Liver (tissue), 9 donors: ENCODE results near the gene PPIC. TPM values are rescaled to one million over a fixed set of nuclear protein-coding genes. Genes with fewer than 3 reads are reported as not detected.
A peak's percentile ranks its signal among the peaks of the same experiment; 100 is the strongest.

Experiments used
- DNase-seq: peaks from one replicate; pipeline ENCODE4 v3.0.0-alpha.2; 2017; ENCODE audit warnings: low spot score
- H3K27ac ChIP-seq, 2 donors: one replicate each; pipeline ENCODE4 v1.7.0; 2013; ENCODE audit warnings: inconsistent platforms in 2 of 2, low read length in 2 of 2, control low read depth in 1 of 2, low read depth in 1 of 2, mild to moderate bottlenecking in 1 of 2
- H3K27me3 ChIP-seq, 4 donors: one replicate each; pipeline versions ENCODE4 v1.6.1 to v1.7.0; 2013; ENCODE audit warnings: low read length in 3 of 4, inconsistent platforms in 1 of 4, mild to moderate bottlenecking in 1 of 4, moderate library complexity in 1 of 4; ENCODE audit not compliant: control insufficient read depth in 4 of 4, insufficient read depth in 4 of 4
- H3K36me3 ChIP-seq, 4 donors: one replicate each; pipeline versions ENCODE4 v1.6.1 to v1.7.0; 2013; ENCODE audit warnings: low read length in 3 of 4, mild to moderate bottlenecking in 3 of 4, low read depth in 1 of 4, moderate library complexity in 1 of 4; ENCODE audit not compliant: control insufficient read depth in 4 of 4, insufficient read depth in 3 of 4
- H3K4me1 ChIP-seq, 4 donors: one replicate each; pipeline versions ENCODE4 v1.6.1 to v1.7.0; 2013; ENCODE audit warnings: low read length in 3 of 4, mild to moderate bottlenecking in 3 of 4, moderate library complexity in 1 of 4; ENCODE audit not compliant: control insufficient read depth in 4 of 4, insufficient read depth in 4 of 4
- H3K4me3 ChIP-seq, 3 donors: one replicate each; pipeline versions ENCODE4 v1.6.1 to v1.7.0; 2013; ENCODE audit warnings: low read length in 3 of 3, control low read depth in 1 of 3, low read depth in 1 of 3, mild to moderate bottlenecking in 1 of 3
- H3K9ac ChIP-seq, 2 donors: one replicate each; pipeline ENCODE4 v1.7.0; 2013; ENCODE audit warnings: low read length in 2 of 2, mild to moderate bottlenecking in 2 of 2, moderate library complexity in 2 of 2, control low read depth in 1 of 2, low read depth in 1 of 2
- H3K9me3 ChIP-seq, 4 donors: one replicate each; pipeline versions ENCODE4 v1.6.1 to v1.7.0; 2013; ENCODE audit warnings: low read length in 3 of 4; ENCODE audit not compliant: control insufficient read depth in 4 of 4
- ATF3 ChIP-seq: IDR thresholded peaks from 2 replicates; pipeline ENCODE4 v1.6.1; 2016; ENCODE audit warnings: antibody characterized with exemption
- EGR1 ChIP-seq, 2 donors: IDR thresholded peaks; 2 replicates each; pipeline ENCODE4 v1.6.1; 2016 to 2018; ENCODE audit warnings: antibody characterized with exemption in 2 of 2, low read depth in 2 of 2
- FOXA1 ChIP-seq: IDR thresholded peaks from 2 replicates; pipeline ENCODE4 v1.6.1; 2016; ENCODE audit warnings: antibody characterized with exemption
- FOXA2 ChIP-seq: IDR thresholded peaks from 2 replicates; pipeline ENCODE4 v1.6.1; 2016; ENCODE audit warnings: antibody characterized with exemption
- HNF4A ChIP-seq, 2 donors: conservative IDR thresholded peaks; 2 replicates each; pipeline ENCODE4 v1.6.1; 2016; ENCODE audit warnings: antibody characterized with exemption in 2 of 2, mild to moderate bottlenecking in 2 of 2
- JUND ChIP-seq, 2 donors: IDR thresholded peaks; 2 replicates each; pipeline ENCODE4 v1.6.1; 2016; ENCODE audit warnings: antibody characterized with exemption in 2 of 2
- NR2F2 ChIP-seq: IDR thresholded peaks from 2 replicates; pipeline ENCODE4 v1.6.1; 2016; ENCODE audit warnings: antibody characterized with exemption
- RXRA ChIP-seq, 2 donors: IDR thresholded peaks; 2 replicates each; pipeline ENCODE4 v1.6.1; 2017 to 2018; ENCODE audit warnings: antibody characterized with exemption in 2 of 2, mild to moderate bottlenecking in 1 of 2
- SP1 ChIP-seq: IDR thresholded peaks from 2 replicates; pipeline ENCODE4 v1.6.1; 2018; ENCODE audit warnings: antibody characterized with exemption, mild to moderate bottlenecking
- TAF1 ChIP-seq: conservative IDR thresholded peaks from 2 replicates; pipeline ENCODE4 v1.6.1; 2016; ENCODE audit warnings: antibody characterized with exemption, mild to moderate bottlenecking
- YY1 ChIP-seq: IDR thresholded peaks from 2 replicates; pipeline ENCODE4 v1.6.1; 2016; ENCODE audit warnings: antibody characterized with exemption, mild to moderate bottlenecking
- WGBS: extraction: QIAGEN DNeasy Blood & Tissue Kit; methylation state at CpG from one replicate; pipeline ENCODE4 v1.1.7; 2013; 5-methylcytosine and 5-hydroxymethylcytosine counted together
- polyA plus RNA-seq, 2 donors: library from polyadenylated mRNA; stranded (reverse) in 1 of 2; unstranded in 1 of 2; fragments of 200-250 nt in 1 of 2; fragments of >200 nt in 1 of 2; fragmentation: Nextera tagmentation in 1 of 2; extraction: Ambion mirVana in 1 of 2; gene quantifications; one replicate each; pipeline versions ENCODE4 v1.2.1 to v1.2.3, GENCODE V29; 2013 to 2015
- total RNA-seq, 2 donors: library from RNA; depleted of rRNA; stranded (reverse); fragments of >200 nt; gene quantifications; one replicate each; pipeline ENCODE4 v1.2.3, GENCODE V29; 2014
- TF ChIP-seq, protein P1 (sequence below): IDR thresholded peaks from 2 replicates; pipeline ENCODE4 v1.6.1; 2016; ENCODE audit warnings: antibody characterized with exemption, mild to moderate bottlenecking
- TF ChIP-seq, protein P2 (sequence below): IDR thresholded peaks from 2 replicates; pipeline ENCODE4 v1.6.1; 2016; ENCODE audit warnings: antibody characterized with exemption
- TF ChIP-seq, protein P3 (sequence below): fragments of 150-350 bp; IDR thresholded peaks from 2 replicates; pipeline ENCODE4 v1.5.1; 2017; ENCODE audit warnings: improper control_type of control experiment, low read depth, low read length; ENCODE audit not compliant: missing input control
- donor health status: healthy.
- donor health status: healthy.
- donor health status: healthy.
- donor health status: healthy.
- donor health status: healthy.

Gene PPIC
- total and polyA plus RNA-seq, 4 donors = 13.3 to 26.3 (median 17.3) TPM

GRCh38 chr5:123037104-123037418, 536 bp upstream of the PPIC start:
- no peak for DNase-seq
- TF ChIP-seq SP1 (no peak), RXRA (IDR thresholded peaks at IDR 0.05) (no peak), YY1 (peak; percentile 84), NR2F2 (no peak)
- TF ChIP-seq, protein P1, sequence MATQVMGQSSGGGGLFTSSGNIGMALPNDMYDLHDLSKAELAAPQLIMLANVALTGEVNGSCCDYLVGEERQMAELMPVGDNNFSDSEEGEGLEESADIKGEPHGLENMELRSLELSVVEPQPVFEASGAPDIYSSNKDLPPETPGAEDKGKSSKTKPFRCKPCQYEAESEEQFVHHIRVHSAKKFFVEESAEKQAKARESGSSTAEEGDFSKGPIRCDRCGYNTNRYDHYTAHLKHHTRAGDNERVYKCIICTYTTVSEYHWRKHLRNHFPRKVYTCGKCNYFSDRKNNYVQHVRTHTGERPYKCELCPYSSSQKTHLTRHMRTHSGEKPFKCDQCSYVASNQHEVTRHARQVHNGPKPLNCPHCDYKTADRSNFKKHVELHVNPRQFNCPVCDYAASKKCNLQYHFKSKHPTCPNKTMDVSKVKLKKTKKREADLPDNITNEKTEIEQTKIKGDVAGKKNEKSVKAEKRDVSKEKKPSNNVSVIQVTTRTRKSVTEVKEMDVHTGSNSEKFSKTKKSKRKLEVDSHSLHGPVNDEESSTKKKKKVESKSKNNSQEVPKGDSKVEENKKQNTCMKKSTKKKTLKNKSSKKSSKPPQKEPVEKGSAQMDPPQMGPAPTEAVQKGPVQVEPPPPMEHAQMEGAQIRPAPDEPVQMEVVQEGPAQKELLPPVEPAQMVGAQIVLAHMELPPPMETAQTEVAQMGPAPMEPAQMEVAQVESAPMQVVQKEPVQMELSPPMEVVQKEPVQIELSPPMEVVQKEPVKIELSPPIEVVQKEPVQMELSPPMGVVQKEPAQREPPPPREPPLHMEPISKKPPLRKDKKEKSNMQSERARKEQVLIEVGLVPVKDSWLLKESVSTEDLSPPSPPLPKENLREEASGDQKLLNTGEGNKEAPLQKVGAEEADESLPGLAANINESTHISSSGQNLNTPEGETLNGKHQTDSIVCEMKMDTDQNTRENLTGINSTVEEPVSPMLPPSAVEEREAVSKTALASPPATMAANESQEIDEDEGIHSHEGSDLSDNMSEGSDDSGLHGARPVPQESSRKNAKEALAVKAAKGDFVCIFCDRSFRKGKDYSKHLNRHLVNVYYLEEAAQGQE = no peak
- TF ChIP-seq, protein P2, sequence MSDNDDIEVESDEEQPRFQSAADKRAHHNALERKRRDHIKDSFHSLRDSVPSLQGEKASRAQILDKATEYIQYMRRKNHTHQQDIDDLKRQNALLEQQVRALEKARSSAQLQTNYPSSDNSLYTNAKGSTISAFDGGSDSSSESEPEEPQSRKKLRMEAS = no peak
- Histone ChIP-seq H3K4me1 (peaks cover 1 to 15% (median 5%) of the 10 kb centered on the region in 4 donors), H3K27me3 (no peaks in the 10 kb centered on the region), H3K36me3 (no peaks in the 10 kb centered on the region), H3K4me3 (peak overlapping the region; percentile 79 to 95 (median 85)), H3K9me3 (no peaks in the 10 kb centered on the region), H3K9ac (peak overlapping the region; percentile 56 to 75), H3K27ac (peak overlapping the region; percentile 94)
- WGBS = 1% methylated on average over 11 of the region's 11 CpGs

DNA sequence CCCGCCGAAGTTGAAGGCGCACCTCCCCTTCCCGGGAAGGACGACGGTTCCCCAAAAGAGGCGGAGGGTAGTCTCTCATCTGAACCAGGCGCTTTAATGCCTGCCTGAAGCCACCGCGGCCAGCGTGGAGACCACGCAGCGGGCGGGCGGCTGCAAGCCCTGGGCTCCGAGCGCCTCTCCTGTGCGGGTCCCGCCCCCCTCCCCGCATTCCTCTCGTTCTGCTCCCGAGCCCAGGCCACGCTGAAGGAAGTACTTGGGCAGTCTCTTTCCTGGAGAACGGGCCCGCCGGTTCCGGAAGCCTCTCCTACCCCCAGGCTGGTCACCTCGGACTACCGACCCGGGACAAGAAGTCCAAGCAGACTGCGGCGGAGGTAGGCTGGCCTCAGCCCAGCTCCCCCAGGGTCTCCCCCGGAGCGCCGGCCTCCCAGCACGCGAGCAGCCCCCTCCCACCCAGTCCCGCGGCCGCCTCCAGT, 571 bp downstream of the PPIC start:
- under 1% methylated on average over 40 of the region's 40 CpGs for whole genome bisulfite sequencing
- peak in 1 of 2 donors; percentile 6 for TF ChIP-seq HNF4A (conservative IDR thresholded peaks at IDR 0.05)
- TF ChIP-seq, protein P3, sequence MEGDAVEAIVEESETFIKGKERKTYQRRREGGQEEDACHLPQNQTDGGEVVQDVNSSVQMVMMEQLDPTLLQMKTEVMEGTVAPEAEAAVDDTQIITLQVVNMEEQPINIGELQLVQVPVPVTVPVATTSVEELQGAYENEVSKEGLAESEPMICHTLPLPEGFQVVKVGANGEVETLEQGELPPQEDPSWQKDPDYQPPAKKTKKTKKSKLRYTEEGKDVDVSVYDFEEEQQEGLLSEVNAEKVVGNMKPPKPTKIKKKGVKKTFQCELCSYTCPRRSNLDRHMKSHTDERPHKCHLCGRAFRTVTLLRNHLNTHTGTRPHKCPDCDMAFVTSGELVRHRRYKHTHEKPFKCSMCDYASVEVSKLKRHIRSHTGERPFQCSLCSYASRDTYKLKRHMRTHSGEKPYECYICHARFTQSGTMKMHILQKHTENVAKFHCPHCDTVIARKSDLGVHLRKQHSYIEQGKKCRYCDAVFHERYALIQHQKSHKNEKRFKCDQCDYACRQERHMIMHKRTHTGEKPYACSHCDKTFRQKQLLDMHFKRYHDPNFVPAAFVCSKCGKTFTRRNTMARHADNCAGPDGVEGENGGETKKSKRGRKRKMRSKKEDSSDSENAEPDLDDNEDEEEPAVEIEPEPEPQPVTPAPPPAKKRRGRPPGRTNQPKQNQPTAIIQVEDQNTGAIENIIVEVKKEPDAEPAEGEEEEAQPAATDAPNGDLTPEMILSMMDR = no peak
- no peak for TF ChIP-seq FOXA1

DNA sequence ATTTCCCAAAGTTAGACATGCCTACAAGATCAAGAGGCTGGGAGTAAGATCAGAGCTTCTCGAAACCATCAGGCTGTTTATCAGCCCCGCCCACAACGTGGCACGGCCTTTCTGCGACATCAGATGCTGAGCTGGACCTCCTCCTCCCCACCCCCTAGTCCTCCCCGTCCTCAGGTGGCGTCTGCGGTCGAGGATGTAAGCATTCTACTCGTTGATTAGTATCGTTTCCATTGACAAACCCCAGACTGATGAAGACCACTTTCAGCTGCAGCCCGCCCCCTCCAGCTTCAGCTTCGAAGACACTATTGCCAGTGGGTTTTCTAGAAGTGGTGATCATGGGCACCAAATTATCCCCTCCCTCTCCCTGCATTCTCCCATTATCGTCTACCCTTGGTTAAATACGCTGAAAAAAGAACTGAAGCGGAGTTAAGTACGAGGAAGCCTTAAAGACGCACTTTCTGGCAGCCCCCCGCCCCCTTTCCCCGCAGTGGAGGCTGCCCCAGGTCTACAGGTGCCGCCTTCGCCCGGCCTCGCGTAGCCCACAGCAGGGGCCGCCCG, 1.1 kb downstream of the PPIC start:
- TF ChIP-seq NR2F2 (no peak), JUND (IDR thresholded peaks at IDR 0.05) (no peak), RXRA (IDR thresholded peaks at IDR 0.05) (no peak), SP1 (no peak), ATF3 (no peak), HNF4A (conservative IDR thresholded peaks at IDR 0.05) (no peak), EGR1 (IDR thresholded peaks at IDR 0.05; ENCODE audit: low read depth in 2 of 2) (no peak), TAF1 (no peak), FOXA2 (no peak)
- TF ChIP-seq, protein P3 = no peak
- TF ChIP-seq, protein P2 = no peak
- TF ChIP-seq, protein P1 = no peak
- peak overlapping the region; percentile 75 to 95 (median 85) for H3K4me3 ChIP-seq
- 5% methylated on average over 27 of the region's 27 CpGs for WGBS
- H3K27ac ChIP-seq = peak overlapping the region; percentile 94
- DNase-seq = no peak
- no peak overlapping the region for H3K9ac ChIP-seq
- H3K9me3 ChIP-seq = no peaks in the 10 kb centered on the region
- no peaks in the 10 kb centered on the region for H3K27me3 ChIP-seq
- H3K36me3 ChIP-seq = no peaks in the 10 kb centered on the region
- H3K4me1 ChIP-seq = peaks cover 3 to 15% (median 6%) of the 10 kb centered on the region in 4 donors

More for the DNA sequence above, 571 bp downstream of the PPIC start:
- Histone ChIP-seq H3K27me3 (no peaks in the 10 kb centered on the region), H3K4me1 (peaks cover 3 to 15% (median 6%) of the 10 kb centered on the region in 4 donors), H3K4me3 (peak overlapping the region; percentile 75 to 95 (median 85)), H3K9ac (peak overlapping the region in 1 of 2 donors; percentile 18), H3K36me3 (no peaks in the 10 kb centered on the region), H3K27ac (peak overlapping the region; percentile 94), H3K9me3 (no peaks in the 10 kb centered on the region)
- peak; percentile 40 for DNase-seq
